K562 (cell line): Measurements from ENCODE around the gene SYNGR4. TPM values are rescaled to one million over a fixed set of nuclear protein-coding genes. Genes with fewer than 3 reads are reported as not detected.

Source experiments
- BRCA1 ChIP-seq, 2 experiments: fragments of 450-650 bp in 1 of 2; sonication (generic) in 1 of 2; formaldehyde crosslinking in 1 of 2; IDR thresholded peaks; 2 replicates each; pipeline versions ENCODE4 v1.5.0 to v1.6.1; 2017 to 2020; ENCODE audit warnings: mild to moderate bottlenecking in 1 of 2, missing genetic modification reagents in 1 of 2
- CBFA2T2 ChIP-seq: fragments of 450-650 bp; conservative IDR thresholded peaks from 2 replicates; pipeline ENCODE4 v1.6.1; 2017; ENCODE audit warnings: mild to moderate bottlenecking
- CBFA2T3 ChIP-seq: fragments of 450-650 bp; IDR thresholded peaks from 2 replicates; pipeline ENCODE4 v1.6.1; 2017
- DMBX1 ChIP-seq: fragments of 250-450 bp; sonication (Bioruptor Pico); IDR thresholded peaks from 2 replicates; pipeline ENCODE4 v1.8.0; 2022; ENCODE audit warnings: inconsistent platforms, mild to moderate bottlenecking, moderate library complexity, borderline replicate concordance
- ETV6 ChIP-seq, 3 experiments: fragments of 150-350 bp in 1 of 3; sonication (generic) in 1 of 3; formaldehyde crosslinking in 1 of 3; IDR thresholded peaks; 2 replicates each; pipeline versions ENCODE4 v1.6.1 to v1.8.0; 2014 to 2022; ENCODE audit warnings: borderline replicate concordance in 2 of 3, low read depth in 2 of 3, antibody characterized with exemption in 1 of 3, low read length in 1 of 3, mild to moderate bottlenecking in 1 of 3, missing genetic modification reagents in 1 of 3
- FOSL1 ChIP-seq: fragments of 200-800 bp; sonication (Bioruptor generic); conservative IDR thresholded peaks from 2 replicates; pipeline ENCODE4 v1.6.1; 2016; ENCODE audit warnings: missing genetic modification characterization, missing compliant biosample characterization
- FOXM1 ChIP-seq, 2 experiments: fragments of 450-650 bp in 1 of 2; sonication (generic) in 1 of 2; formaldehyde crosslinking in 1 of 2; IDR thresholded peaks; 2 replicates each; pipeline versions ENCODE4 v1.6.1 to v1.9.0; 2017 to 2022; ENCODE audit warnings: low read depth in 2 of 2, mild to moderate bottlenecking in 2 of 2, missing genetic modification reagents in 1 of 2, moderate library complexity in 1 of 2
- HDAC2 ChIP-seq: fragments of 450-650 bp; IDR thresholded peaks from 2 replicates; pipeline ENCODE4 v1.6.1; 2016; ENCODE audit warnings: mild to moderate bottlenecking
- HNRNPK ChIP-seq: fragments of 200-400 bp; formaldehyde crosslinking; IDR thresholded peaks from one replicate; pipeline ENCODE4 v1.6.1; 2018; ENCODE audit warnings: mild to moderate bottlenecking, low read depth, low read length; ENCODE audit not compliant: poor library complexity, severe bottlenecking
- MEF2D ChIP-seq: conservative IDR thresholded peaks from 2 replicates; pipeline ENCODE4 v1.6.1; 2016; ENCODE audit warnings: low read depth, missing genetic modification characterization, missing compliant biosample characterization
- NFIC ChIP-seq: fragments of 450-650 bp; IDR thresholded peaks from 2 replicates; pipeline ENCODE4 v1.6.1; 2017; ENCODE audit warnings: mild to moderate bottlenecking, inconsistent platforms
- NR3C1 ChIP-seq: sonication (generic); formaldehyde crosslinking; IDR thresholded peaks from 2 replicates; pipeline ENCODE4 v1.8.1; 2022; ENCODE audit warnings: missing genetic modification reagents
- PML ChIP-seq: IDR thresholded peaks from 2 replicates; pipeline ENCODE4 v1.6.1; 2012; ENCODE audit warnings: low read length, inconsistent platforms
- POLR3G ChIP-seq: IDR thresholded peaks from 2 replicates; pipeline ENCODE4 v1.6.1; 2011; ENCODE audit not compliant: insufficient read length, insufficient replicate concordance; ENCODE audit errors: extremely low read depth
- SAFB ChIP-seq: fragments of 200-400 bp; formaldehyde crosslinking; IDR thresholded peaks from 2 replicates; pipeline ENCODE4 v1.6.1; 2017; ENCODE audit warnings: low read depth, low read length, borderline replicate concordance
- SIN3B ChIP-seq: fragments of 450-650 bp; IDR thresholded peaks from 2 replicates; pipeline ENCODE4 v1.6.1; 2017; ENCODE audit warnings: low read depth, mild to moderate bottlenecking, moderate library complexity
- SREBF2 ChIP-seq: sonication (generic); formaldehyde crosslinking; IDR thresholded peaks from 2 replicates; pipeline ENCODE4 v1.4.0; 2020; ENCODE audit warnings: mild to moderate bottlenecking, missing genetic modification reagents
- STAT5A ChIP-seq: IDR thresholded peaks from 2 replicates; pipeline ENCODE4 v1.6.1; 2012; ENCODE audit warnings: low read length, inconsistent platforms, borderline replicate concordance
- ZBTB33 ChIP-seq: sonication (generic); formaldehyde crosslinking; IDR thresholded peaks from 2 replicates; pipeline ENCODE4 v1.8.1; 2023; ENCODE audit warnings: mild to moderate bottlenecking, missing genetic modification reagents
- ZNF184 ChIP-seq: sonication (generic); formaldehyde crosslinking; IDR thresholded peaks from 2 replicates; pipeline ENCODE4 v1.5.0; 2020; ENCODE audit warnings: missing genetic modification reagents
- ZNF511 ChIP-seq: sonication (generic); formaldehyde crosslinking; IDR thresholded peaks from 2 replicates; pipeline ENCODE4 v1.8.0; 2022; ENCODE audit warnings: mild to moderate bottlenecking, missing genetic modification reagents
- polyA plus RNA-seq, 8 experiments: library from polyadenylated mRNA; depleted of rRNA in 4 of 8; stranded (reverse) in 5 of 8; unstranded in 3 of 8; fragments of >200 nt; fragmentation: Nextera tagmentation in 2 of 8; fragmentation: Illumina TruSeq in 1 of 8; extraction: Ambion mirVana in 2 of 8; extraction: Trizol in 1 of 8; gene quantifications; 2 replicates each; pipeline versions ENCODE4 v1.2.1 to v1.2.3, GENCODE V29; 2011 to 2014; ENCODE audit warnings: inconsistent platforms in 1 of 8, missing spikeins in 1 of 8
- total RNA-seq, 7 experiments: library from RNA; depleted of rRNA in 6 of 7; stranded (reverse); fragments of >200 nt in 6 of 7; fragmentation: Illumina TruSeq in 2 of 7; extraction: Trizol in 2 of 7; gene quantifications; 2 replicates each; pipeline versions ENCODE4 v1.2.1 to v1.2.3, GENCODE V29; 2011 to 2021; ENCODE audit warnings: low replicate concordance in 1 of 7
- TF ChIP-seq, protein P1 (sequence below): fragments of 250-450 bp; sonication (Bioruptor Pico); IDR thresholded peaks from 2 replicates; pipeline ENCODE4 v1.6.1; 2021; ENCODE audit warnings: mild to moderate bottlenecking
- TF ChIP-seq, protein P2 (sequence below): sonication (generic); formaldehyde crosslinking; IDR thresholded peaks from 2 replicates; pipeline ENCODE4 v1.4.0; 2020; ENCODE audit warnings: mild to moderate bottlenecking, missing genetic modification reagents

Gene SYNGR4
- total and polyA plus RNA-seq, 9 of the 15 experiments (the other 6 are each of a cell fraction or from before 2014, with no cell fraction given): 0.07 to 0.14 TPM; not detected in 7

- TF ChIP-seq CBFA2T3: no peak
- TF ChIP-seq HDAC2: no peak
- TF ChIP-seq ZNF184 (CRISPR knock-in tag): no peak
- TF ChIP-seq ZBTB33 (CRISPR knock-in tag): peak; percentile 52; the same call in 1 of the 2 replicates
- TF ChIP-seq MEF2D (tag): no peak
- TF ChIP-seq DMBX1 (CRISPR knock-in tag): peak; percentile 88
- TF ChIP-seq, protein P1, sequence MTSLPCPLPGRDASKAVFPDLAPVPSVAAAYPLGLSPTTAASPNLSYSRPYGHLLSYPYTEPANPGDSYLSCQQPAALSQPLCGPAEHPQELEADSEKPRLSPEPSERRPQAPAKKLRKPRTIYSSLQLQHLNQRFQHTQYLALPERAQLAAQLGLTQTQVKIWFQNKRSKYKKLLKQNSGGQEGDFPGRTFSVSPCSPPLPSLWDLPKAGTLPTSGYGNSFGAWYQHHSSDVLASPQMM: no peak
- TF ChIP-seq NFIC: no peak; the same call in 1 of the 2 replicates
- TF ChIP-seq BRCA1 (IDR thresholded peaks at IDR 0.05): no peak
- no peak for TF ChIP-seq BRCA1 (CRISPR knock-in tag; IDR thresholded peaks at IDR 0.05)
- no peak for TF ChIP-seq SREBF2 (CRISPR knock-in tag)
- TF ChIP-seq HNRNPK: no peak
- no peak for TF ChIP-seq STAT5A
- no peak for TF ChIP-seq CBFA2T2
- TF ChIP-seq SIN3B: peak; percentile 70; the same call in 1 of the 2 replicates
- 0 out of 2 replicates have a peak, but pooled peaks have one; percentile 25 for TF ChIP-seq FOSL1 (tag)
- TF ChIP-seq ZNF511 (CRISPR knock-in tag): no peak
- TF ChIP-seq ETV6 (IDR thresholded peaks at IDR 0.05; ENCODE audit: borderline replicate concordance in 1 of 2, low read depth in 2 of 2, low read length in 1 of 2): no peak
- no peak for TF ChIP-seq ETV6 (CRISPR knock-in tag; IDR thresholded peaks at IDR 0.05; ENCODE audit: borderline replicate concordance)
- no peak for TF ChIP-seq SAFB
- TF ChIP-seq, protein P2, sequence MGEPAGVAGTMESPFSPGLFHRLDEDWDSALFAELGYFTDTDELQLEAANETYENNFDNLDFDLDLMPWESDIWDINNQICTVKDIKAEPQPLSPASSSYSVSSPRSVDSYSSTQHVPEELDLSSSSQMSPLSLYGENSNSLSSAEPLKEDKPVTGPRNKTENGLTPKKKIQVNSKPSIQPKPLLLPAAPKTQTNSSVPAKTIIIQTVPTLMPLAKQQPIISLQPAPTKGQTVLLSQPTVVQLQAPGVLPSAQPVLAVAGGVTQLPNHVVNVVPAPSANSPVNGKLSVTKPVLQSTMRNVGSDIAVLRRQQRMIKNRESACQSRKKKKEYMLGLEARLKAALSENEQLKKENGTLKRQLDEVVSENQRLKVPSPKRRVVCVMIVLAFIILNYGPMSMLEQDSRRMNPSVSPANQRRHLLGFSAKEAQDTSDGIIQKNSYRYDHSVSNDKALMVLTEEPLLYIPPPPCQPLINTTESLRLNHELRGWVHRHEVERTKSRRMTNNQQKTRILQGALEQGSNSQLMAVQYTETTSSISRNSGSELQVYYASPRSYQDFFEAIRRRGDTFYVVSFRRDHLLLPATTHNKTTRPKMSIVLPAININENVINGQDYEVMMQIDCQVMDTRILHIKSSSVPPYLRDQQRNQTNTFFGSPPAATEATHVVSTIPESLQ: no peak; the same call in 1 of the 2 replicates
- TF ChIP-seq POLR3G: no peak
- no peak for TF ChIP-seq NR3C1
- no peak for TF ChIP-seq FOXM1 (IDR thresholded peaks at IDR 0.05; ENCODE audit: low read depth)
- peak; percentile 42; the same call in 1 of the 2 replicates for TF ChIP-seq FOXM1 (CRISPR knock-in tag; IDR thresholded peaks at IDR 0.05; ENCODE audit: low read depth)
- TF ChIP-seq PML: peak; percentile 61; the same call in 1 of the 2 replicates
These were observed 34.4 kb downstream of the SYNGR4 start (continued) for GRCh38 chr19:48398375-48399235.
